Retina (tissue), 1 donor: ENCODE results near the gene TTC39B.

Experiments
- DNase-seq: peaks from one replicate; pipeline ENCODE4 v3.0.0-alpha.2; 2016

The TTC39B gene

DNA sequence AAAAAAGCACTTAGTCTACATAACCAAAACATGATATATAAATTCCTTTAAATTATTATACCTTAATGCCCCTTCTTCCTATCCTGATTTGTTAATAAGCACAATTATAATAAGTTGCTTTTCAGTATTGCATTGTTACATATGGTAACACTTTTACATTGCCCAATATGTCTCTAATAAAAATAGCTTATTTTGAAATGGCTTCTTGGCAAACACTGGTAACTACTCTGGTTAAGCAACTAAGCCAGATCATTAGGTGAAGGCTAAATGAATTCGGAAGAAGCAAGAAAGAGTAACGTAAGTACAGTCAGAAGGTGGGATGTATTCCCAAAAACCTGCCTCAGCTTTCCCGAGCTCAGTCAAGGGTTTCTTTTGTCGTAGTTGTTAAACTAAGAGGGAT, 85.3 kb downstream of the TTC39B start:
- DNase-seq, result no peak

DNA sequence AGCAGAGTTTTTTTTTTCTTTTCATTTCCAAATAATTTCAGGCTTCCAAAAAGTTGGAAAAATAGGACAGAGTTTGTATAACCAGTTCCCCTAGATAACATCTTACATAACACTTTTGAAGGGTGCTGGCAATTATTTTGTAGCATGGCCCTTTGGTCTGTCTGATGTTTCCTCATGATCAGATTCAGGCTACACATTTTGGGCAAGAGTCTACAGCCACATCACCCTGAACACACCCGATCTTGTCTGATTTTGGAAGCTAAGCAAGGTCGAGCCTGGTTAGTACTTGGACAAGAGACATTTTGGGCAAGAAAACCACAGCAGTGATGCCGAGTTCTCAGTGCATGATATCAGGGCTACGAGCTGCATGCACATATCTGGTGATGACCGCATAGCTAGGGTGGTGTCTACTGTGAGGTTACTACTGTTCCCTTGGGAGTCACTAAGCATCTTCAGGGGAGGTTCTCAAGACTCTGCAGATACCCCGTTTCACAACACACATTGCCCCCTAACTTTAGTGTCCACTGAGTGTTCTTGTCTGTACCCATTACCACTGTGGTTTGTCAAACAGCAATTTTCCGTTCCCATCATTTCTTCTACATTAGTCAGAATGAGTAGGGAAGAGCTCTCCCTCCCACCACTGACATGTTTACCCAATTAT, 86.2 kb downstream of the TTC39B start:
- no peak for DNase-seq

DNA sequence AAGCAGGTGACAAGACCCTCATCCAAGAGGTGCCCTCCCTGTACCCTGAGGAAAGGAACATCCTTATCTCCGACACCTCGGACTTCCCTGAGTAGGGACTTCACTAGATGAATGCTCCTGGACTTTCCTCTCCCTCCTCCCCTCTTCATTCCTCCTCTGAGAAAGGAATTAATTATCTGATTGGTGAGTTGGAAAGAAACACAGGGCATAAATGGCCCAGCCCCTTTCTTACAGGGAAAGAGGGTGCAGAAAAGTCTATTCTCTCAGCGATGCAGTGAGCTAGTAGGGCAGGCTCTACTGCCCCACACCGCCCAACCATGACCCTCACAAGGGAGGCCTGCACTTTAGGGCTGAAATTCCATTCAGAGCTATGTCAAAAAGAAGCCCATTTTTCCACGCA, 87.5 kb downstream of the TTC39B start:
- no peak for DNase-seq

DNA sequence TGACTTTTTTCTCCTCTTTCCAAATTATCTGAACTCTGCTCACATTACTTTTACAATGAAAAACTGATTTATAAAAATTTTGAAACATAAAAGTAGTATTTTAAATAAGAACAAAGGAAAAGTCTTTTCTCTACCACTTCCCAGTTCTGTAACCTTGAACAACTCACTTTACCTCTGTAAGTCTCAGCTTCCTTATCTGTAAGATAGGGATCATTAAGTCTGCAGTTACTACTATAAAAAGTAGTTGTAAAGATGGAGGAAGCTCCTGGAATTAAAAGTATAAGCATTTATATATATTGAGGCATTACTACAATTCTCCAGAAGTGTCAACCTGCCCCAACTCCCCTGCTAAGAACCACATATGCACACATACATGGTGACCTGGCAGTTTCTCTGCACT, 88.0 kb downstream of the TTC39B start:
- DNase-seq, result no peak

DNA sequence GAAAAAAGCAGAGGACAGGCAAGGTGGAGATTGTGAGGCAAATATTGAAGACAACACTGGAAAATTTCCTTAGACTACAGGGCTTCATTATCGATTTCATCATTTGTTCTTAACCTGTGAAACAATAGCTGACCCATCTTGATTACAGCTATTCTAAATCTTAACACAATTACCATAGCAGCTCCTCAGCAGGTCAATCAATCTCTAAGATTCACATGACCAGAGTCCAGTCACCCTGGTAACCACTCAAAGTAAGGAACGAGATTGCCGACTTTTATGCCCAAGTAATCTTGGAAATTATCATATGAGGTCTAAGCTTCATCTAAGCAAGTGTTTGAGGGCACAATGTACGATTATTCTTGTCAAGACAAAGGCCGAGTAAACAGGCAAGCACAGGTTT, 93.8 kb downstream of the TTC39B start:
- DNase-seq, result no peak

DNA sequence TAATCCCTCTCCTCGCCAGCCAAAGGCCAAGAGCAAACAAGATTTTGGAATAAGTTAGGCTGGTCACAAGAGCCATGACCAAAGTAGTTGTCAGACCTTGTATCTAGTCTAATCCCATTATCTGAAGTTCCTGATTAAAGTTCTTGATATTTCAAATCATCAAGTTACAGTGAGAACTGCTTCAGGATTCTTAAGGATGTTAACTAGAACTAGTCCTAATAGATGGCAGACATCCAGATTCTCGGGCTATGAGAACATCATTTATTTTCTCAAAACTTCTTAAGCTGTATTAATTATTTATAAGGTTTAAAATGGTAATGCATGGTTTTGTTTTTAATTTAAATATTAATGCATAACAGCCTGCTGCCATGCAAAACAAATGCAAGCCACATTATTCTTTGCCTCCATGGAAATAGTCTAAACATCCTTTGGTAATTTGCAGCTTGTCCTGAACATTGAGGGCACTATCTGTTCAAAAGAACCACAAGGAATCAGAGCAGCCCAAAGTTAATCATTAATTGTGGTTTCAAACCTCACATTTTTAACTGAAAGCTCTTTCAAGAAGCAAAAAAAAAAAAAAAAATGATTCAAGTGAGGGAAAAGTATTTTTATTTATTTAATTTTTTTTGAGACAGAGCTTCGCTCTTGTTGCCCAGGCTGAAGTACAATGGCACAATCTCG, 95.1 kb downstream of the TTC39B start:
- DNase-seq, result no peak

DNA sequence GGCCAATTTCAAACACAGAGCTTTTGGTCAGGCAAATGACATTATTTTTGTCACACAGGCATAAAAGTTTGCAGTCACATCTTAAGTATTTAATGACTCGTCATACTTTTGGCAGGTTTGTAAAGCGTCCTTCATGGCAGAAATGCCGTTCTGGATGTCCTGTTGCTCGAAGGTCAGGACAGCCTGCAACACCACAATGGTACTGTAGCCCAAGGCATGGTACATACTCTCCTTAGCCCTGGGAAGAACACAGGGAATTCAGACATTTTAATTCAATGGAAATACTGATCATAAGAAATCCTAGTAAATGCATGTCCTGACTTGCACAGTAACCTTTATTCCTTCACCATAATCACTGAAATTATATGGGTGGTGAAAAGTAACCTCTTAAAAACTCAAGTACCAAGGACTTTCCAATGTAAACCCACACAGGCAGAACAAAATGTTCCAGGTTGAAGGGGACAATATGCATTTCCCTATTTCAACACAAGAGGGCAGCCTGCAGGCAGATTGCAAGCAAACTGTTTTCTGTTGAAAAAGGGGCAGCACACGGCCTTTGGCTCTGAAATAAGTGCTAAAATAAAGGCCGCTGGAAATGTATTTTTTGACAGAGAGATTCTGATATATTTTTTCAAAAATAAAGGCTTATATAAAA, 95.7 kb downstream of the TTC39B start:
- peak; percentile 71 for DNase-seq

DNA sequence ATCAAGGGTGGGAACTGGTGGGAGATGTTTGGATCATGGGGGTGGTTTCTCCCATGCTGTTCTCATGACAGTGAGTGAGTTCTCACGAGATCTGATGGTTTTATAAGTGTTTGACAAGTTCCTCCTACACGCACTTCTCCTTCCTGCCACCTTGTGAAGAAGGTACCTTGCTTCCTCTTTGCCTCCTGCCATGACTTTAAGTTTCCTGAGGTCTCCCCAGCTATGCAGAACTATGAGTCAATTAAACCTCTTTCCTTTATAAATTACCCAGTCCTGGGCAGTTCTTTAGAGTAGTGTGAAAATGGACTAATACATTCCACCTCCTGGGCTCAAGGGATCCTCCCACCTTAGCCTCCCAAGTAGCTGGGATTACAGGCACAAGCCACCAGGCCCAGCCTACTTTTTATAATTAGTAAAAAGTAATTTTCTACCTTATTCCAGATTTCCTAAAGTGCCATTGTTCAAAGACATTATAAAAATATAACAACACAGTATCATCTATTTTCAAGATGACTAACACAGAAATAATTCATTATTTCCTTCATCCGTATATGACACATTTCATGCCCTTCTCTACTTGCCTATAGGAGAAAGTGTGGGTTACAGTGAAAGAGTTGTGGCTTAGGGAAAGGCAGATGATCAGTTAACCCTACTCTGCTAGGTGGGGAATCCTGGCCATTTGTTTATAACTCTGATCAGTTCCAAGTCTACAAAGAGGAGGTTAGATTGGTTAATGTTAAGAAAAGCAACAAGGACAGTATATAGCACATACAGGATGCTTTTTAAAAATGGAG, 99.9 kb downstream of the TTC39B start:
- no peak for DNase-seq

DNA sequence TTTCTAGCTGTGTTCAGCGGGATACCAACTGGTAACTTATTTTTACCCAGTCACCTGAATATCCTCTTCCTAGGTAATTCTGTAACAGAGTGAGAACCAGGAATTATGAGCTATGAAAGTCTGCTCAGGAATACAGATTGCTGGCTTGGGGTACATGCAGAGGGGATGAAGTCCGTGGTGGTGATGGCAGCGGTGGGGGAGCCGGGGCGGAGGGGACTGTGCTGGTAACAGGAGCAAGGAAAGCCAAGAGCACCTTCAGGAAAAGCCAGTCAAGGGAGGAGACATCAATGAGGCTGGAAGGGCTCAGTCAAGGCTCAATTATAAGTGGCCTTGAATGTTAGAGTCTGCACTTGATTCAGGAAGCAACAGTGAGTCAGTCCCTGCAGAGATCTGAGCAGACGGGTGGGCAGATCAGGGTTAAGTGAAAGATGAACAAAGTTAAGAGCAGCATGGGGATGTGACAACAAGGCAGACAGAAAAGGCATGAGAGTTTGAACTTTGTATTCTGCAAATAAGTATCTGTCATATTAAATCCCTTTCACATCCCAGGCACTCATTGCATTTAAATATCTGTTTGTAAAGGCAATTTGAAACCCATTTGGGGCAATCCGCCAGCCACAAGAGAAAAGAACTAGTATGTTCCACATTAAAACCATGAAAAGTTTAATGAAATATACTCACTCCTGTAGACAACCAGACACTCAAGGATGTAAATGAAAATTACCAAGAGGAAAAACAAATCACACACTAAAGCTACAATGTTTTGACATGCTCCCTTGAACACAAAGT, 101.2 kb downstream of the TTC39B start:
- DNase-seq, result no peak

DNA sequence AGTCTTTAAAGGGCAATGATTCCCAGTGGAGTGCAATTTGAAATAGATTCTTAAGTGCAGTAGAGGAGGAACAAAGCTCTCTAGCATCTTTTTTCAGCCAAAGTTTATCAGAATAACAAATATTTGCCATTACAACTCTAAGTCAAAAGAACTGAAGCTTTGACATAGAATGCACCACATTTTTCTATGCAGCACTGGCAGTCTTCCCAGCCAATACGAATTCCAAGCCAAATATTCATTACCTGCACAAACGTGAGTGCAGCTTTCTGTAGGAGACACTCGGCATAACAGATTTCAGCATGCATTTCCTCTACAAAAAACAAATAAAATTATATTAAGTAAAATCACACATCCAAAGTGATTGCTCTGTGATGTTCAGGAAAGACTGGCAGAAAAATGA, 103.4 kb downstream of the TTC39B start:
- DNase-seq, result no peak

DNA sequence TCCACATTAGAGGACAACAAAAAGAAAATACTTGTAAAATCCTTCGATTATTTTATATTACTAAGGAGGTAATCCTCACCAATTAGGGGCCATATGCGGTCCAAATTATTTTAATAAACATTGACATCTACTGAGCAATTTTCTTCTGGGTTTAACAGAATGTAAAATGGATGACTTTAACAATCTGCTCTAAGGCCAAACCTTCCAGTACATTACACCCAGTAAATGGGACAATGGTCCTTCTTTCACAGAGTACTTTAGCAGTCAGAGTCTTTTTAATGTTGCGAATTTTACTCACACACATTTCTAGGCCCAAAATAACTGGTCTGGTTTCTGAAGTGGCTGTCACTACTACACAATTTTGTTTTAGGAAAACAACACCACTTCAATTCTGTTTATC, 106.9 kb downstream of the TTC39B start:
- peak; percentile 52 for DNase-seq

DNA sequence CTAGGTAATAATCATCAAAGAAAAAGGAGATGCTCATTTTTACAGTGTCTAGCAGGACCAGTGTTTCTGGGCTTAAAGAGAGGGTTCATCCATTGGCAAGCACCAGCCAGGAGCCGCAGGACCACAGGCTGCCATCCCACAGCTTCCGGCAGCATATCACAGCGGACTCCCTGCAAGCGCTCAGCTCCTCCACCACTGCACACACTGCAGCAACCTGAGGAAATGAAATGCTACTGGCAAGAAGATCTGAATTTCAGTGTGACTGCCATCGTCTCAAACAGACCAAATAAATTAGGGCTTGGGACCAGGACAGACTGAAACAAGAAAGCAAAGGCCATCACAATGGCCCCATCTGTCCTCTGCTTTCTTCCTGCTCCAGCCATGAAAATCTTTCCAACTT, 114.2 kb downstream of the TTC39B start:
- peak; percentile 34 for DNase-seq

DNA sequence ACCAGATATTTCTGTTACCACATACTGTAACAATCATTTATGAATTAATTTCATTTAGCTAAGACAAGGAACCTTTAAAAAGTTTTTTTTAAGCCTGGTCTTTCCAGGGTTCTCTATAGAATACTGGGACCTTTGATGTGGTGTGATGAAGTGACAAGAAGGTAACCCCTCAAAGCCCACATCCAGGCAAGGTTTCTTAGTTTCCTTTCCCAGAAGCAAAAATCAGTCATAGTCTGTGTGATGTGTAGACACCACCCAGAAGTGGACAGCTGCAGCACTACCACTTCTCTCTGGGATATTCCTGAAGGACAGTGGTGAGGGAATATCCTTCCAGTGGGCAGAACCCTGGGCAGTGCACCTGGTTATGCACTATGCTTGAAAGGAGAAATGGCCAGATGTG, 115.6 kb downstream of the TTC39B start:
- no peak for DNase-seq

DNA sequence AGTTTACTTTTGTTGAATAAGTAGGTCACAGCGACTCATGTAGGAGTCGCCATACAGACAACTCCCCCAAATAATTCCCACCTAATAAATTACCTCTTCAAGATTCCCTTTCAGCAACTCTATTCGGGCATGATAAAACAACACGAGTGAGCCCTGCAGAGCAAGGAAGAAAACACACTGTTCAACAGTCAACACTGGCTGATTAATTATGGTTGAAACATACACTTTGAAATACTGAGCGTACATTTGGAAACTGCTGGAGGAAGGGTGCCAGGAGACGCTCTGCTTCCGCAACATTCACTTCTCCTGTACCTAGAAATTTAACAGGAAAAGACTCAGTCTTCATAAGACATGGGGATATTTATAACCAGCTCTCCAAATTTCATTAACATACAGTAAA, 117.5 kb downstream of the TTC39B start:
- DNase-seq, result no peak

DNA sequence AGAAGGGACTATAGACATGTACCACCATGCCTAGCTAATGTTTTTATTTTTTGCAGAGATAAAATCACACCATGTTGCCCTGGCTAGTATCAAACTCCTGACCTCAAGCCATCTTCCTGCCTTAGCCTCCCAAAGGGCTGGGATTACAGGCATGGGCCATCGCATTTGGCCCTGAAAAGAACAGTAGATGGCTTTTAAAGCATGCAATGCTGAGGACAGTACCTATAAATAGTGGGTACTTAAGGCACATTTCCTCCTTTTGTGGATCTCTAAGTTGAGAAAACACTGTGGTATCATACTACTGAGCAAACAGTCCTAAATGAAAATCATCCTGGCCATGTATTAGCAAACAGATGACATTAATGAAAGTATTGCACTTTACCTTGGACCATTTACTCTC, 119.4 kb downstream of the TTC39B start:
- DNase-seq, result no peak

DNA sequence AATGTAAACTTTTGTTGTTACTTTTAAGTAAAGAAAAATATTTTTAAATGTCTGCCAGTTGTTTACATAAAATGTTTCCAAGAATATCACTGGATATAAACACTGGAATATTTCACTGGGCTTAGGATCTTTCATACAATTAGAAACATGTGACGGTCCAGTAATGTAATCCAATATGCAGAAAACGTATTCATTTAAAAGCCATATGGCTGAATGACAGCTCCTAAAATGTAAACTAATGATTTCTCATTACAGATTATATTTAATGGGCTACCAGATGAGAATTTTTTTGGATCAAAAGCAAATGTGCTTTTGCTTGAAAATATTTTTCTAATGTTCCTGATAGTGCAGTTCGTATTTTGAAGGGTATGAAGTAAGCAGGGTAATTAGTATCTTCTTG, 124.3 kb downstream of the TTC39B start:
- peak; percentile 45 for DNase-seq

DNA sequence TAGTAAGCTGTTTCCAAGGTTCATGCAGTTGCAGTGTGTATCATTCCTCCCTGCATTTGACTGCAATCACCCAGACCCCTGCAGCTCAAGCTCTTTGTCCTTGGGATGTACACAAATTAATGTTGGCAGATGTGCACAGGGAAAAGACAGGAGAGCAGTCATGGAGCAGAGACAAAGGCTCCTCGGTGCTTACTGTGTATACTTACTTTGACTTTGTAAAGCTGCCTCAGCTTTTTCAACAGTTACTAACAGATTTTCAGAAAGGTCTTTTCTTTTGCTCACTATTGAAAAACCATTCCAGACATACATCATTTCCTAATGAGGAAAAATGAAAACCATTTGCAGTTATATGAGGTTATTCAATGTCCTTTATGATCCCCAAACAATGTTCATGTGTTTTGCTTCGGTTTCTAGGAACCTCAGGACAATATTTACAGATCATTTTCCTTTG, 124.9 kb downstream of the TTC39B start:
- peak; percentile 92 for DNase-seq

DNA sequence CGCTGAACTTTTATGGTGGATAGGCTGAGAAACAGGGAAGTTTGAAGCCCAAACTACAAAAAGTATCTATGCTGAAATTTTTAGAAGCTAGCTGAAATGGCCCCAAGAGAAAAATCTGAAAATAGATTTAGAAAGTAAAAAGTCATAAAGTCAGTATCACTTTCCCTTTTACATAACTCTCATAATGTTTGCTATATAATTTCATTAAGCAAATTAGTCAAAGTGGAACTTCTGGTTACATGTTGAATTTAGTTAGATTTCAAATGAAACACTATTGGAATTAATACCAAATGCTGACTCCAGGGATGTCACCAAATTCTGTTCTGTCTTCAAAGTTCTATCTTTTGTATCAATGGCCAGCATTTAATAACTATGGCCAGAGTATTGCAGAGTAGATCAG, 126.9 kb downstream of the TTC39B start:
- DNase-seq, result no peak

DNA sequence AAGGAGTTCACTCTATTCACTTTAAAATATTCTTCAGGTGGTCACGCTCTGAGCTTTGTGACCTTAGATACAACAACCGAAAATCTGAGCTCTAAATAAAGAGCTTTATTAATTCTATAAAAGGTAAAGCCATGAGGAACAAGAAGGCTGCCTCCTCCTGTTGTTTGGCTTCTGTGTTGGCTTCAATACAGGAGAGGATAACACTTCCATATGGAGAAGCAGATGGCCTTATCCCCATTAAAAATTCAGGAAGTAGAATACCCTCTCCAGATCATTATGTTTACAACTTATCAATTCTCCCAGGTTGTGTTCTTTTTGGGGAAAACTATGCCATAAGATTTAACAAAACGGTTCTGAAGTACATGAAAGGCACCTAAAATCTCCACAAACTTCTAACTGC, 128.4 kb downstream of the TTC39B start:
- DNase-seq, result no peak

DNA sequence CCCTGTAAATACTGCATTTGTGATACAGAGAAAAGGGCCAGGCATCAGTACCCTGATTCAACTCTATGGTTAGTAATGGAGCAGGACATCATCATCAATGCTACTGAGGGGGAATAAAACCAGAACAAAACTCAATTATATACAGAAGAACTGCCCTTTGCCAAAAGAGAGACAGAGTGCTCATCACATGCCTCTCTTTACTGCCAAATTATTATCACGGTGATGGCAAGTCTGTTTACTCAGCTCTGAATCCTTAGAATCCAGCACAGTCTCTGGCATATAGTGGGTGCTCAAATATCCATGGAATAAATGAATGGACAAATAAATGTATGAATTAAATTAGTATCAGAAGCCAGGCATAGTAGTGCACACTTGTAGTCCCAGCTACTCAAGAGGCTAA, 130.2 kb downstream of the TTC39B start:
- no peak for DNase-seq

DNA sequence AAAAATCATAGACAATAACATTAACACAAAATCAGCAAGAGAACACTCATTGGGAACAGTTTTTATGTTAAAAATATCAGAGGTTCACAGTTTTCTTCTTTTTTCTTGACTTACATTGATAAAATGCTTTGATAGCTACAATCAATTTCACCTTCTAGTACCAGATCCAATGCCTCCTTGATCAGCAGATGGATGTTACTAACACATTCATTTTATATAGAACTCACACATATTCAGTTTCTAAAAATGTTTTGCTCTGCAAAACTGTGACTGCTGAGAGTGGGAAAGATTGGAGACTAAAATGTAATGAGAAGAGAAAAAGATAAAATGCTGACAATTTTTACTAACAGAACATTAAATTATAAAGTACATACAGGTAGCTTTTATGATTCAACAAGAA, 143.1 kb downstream of the TTC39B start:
- DNase-seq, result no peak

DNA sequence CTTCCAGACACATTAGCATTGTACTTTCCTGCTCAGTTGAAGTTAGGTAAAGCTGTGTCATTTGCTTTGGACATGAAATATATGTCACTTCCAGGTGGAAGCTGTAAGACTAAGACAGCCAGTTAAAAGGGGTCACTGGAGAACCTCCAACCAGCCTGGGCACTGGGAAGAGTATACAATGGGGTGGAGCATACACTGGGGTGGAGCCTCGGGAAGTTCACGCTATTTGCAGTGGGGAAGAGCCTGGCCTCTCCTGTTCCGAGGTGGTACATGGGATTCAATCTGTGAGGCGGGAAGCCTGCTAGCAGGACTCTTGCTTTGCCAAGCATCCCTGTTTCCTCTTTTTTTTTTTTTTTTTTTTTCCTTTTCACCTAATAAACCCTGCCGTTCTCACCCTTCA, 145.3 kb downstream of the TTC39B start:
- DNase-seq, result no peak

DNA sequence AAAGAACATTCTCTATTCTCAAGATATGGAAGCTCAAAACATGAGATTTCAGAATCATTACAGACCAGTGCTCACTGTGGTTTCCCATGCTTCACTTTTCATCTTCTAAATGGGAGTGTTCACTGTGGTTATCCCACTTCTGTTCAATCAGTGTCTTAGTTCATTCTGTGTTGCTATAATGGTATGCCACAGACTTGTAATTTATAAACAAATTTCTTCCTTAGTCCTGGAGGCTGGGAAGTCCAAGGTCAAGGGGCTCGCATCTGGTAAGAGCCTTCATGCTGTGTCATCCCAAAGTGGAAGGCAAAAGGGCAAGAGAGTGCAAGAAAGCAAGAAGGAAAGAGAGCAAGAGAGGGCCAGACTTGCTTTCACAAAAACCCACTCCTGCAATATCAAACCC, 146.3 kb downstream of the TTC39B start:
- DNase-seq, result no peak
